Activated T-cell treated with anti-CD3 and anti-CD28 coated beads for 1 hour (primary cell): ENCODE measurements around the gene MAP3K15.

ENCODE experiments used
- DNase-seq: peaks from one replicate; pipeline ENCODE4 v3.0.0-alpha.2; 2020; ENCODE audit warnings: low read depth

MAP3K15 gene

GRCh38 chrX:19343535-19344408, 171.5 kb downstream of the MAP3K15 start, which contains the start of gene PDHA1:
TSS of gene PDHA1 (plus strand) at chrX:19343927. CDS start at chrX:19344038, 111 bp downstream.
- DNase-seq, result peak; percentile 87

- no peak for DNase-seq
These were observed 172.2 kb downstream of the MAP3K15 start for GRCh38 chrX:19343085-19343534.

GRCh38 chrX:19342331-19342906, 172.9 kb downstream of the MAP3K15 start:
- DNase-seq, result no peak

GRCh38 chrX:19334945-19335626, 180.2 kb downstream of the MAP3K15 start:
- DNase-seq, result no peak

GRCh38 chrX:19332983-19333382, 182.3 kb downstream of the MAP3K15 start:
- no peak for DNase-seq

- DNase-seq, result no peak
These were observed 183.5 kb downstream of the MAP3K15 start for GRCh38 chrX:19331831-19332230.

- DNase-seq, result no peak
These were observed 188.7 kb downstream of the MAP3K15 start for GRCh38 chrX:19326567-19326966.
